Measurements from ENCODE around the gene TOMM70.

The TOMM70 gene

GRCh38 chr3:100411091-100411982 is 10.4 kb upstream of the TOMM70 start:
- no peak for DNase-seq (ENCODE audit: low read depth in 2 of 2)

GRCh38 chr3:100407977-100408532 is 7.2 kb upstream of the TOMM70 start:
- DNase-seq (ENCODE audit: low read depth in 2 of 2), result no peak

GRCh38 chr3:100407164-100407563 is 6.3 kb upstream of the TOMM70 start:
- DNase-seq (ENCODE audit: low read depth in 2 of 2), result no peak

GRCh38 chr3:100404250-100404548 is 3.3 kb upstream of the TOMM70 start:
- DNase-seq (ENCODE audit: low read depth in 2 of 2), result no peak

GRCh38 chr3:100403362-100404249 is 2.7 kb upstream of the TOMM70 start:
- no peak for DNase-seq (ENCODE audit: low read depth in 2 of 2)

GRCh38 chr3:100402891-100403290 is 2.0 kb upstream of the TOMM70 start:
- no peak for DNase-seq (ENCODE audit: low read depth in 2 of 2)

- no peak for DNase-seq (ENCODE audit: low read depth in 2 of 2)
These were observed 1.4 kb upstream of the TOMM70 start for GRCh38 chr3:100402256-100402655.

- peak; percentile 9 to 45 for DNase-seq (ENCODE audit: low read depth in 2 of 2)
These were observed 769 bp upstream of the TOMM70 start for GRCh38 chr3:100401674-100402041.

GRCh38 chr3:100400419-100400779 is 490 bp downstream of the TOMM70 start:
- DNase-seq (ENCODE audit: low read depth in 2 of 2), result peak; percentile 9 to 17

- no peak for DNase-seq (ENCODE audit: low read depth in 2 of 2)
These were observed 1.4 kb downstream of the TOMM70 start for GRCh38 chr3:100399341-100400071.

- no peak for DNase-seq (ENCODE audit: low read depth in 2 of 2)
These were observed 3.9 kb downstream of the TOMM70 start for GRCh38 chr3:100396967-100397366.

GRCh38 chr3:100395679-100396431 is 5.0 kb downstream of the TOMM70 start:
- no peak for DNase-seq (ENCODE audit: low read depth in 2 of 2)

GRCh38 chr3:100389025-100389424 is 11.9 kb downstream of the TOMM70 start:
- no peak for DNase-seq (ENCODE audit: low read depth in 2 of 2)

- no peak for DNase-seq (ENCODE audit: low read depth in 2 of 2)
These were observed 14.3 kb downstream of the TOMM70 start for GRCh38 chr3:100386437-100387074.

- no peak for DNase-seq (ENCODE audit: low read depth in 2 of 2)
These were observed 16.0 kb downstream of the TOMM70 start for GRCh38 chr3:100384733-100385525.

GRCh38 chr3:100376301-100376700 is 24.6 kb downstream of the TOMM70 start:
- no peak for DNase-seq (ENCODE audit: low read depth in 2 of 2)

GRCh38 chr3:100374521-100374920 is 26.4 kb downstream of the TOMM70 start:
- no peak for DNase-seq (ENCODE audit: low read depth in 2 of 2)

GRCh38 chr3:100370756-100371155 is 30.1 kb downstream of the TOMM70 start:
- DNase-seq (ENCODE audit: low read depth in 2 of 2), result no peak

- DNase-seq (ENCODE audit: low read depth in 2 of 2), result no peak
These were observed 32.4 kb downstream of the TOMM70 start for GRCh38 chr3:100368441-100368840.

- DNase-seq (ENCODE audit: low read depth in 2 of 2), result no peak
These were observed 34.5 kb downstream of the TOMM70 start for GRCh38 chr3:100366424-100366823.

Measured in stimulated activated CD8-positive, alpha-beta memory T cell treated with anti-CD3 and anti-CD28 coated beads, Interleukin-15, amount 100 ng/mL, for 48 hours (primary cell).